GM23248 (cell line): ENCODE results near the gene CENPA.
"Not testable (repeated sequence)": the region's sequence is repeated elsewhere in the genome, so short reads cannot be mapped to it uniquely, and the experiment has no call there.

ENCODE experiments used
- EZH2 ChIP-seq: fragments of 200-600 bp; sonication (generic); IDR thresholded peaks from 2 replicates; pipeline ENCODE4 v1.6.1; 2018; ENCODE audit warnings: antibody characterized with exemption, mild to moderate bottlenecking; ENCODE audit not compliant: insufficient read depth, poor library complexity, severe bottlenecking
- EZH2phosphoT487 ChIP-seq: fragments of 200-600 bp; sonication (generic); IDR thresholded peaks from 2 replicates; pipeline ENCODE4 v1.6.1; 2018; ENCODE audit warnings: antibody characterized with exemption, moderate library complexity, mild to moderate bottlenecking, low read depth; ENCODE audit not compliant: insufficient read depth

DNA sequence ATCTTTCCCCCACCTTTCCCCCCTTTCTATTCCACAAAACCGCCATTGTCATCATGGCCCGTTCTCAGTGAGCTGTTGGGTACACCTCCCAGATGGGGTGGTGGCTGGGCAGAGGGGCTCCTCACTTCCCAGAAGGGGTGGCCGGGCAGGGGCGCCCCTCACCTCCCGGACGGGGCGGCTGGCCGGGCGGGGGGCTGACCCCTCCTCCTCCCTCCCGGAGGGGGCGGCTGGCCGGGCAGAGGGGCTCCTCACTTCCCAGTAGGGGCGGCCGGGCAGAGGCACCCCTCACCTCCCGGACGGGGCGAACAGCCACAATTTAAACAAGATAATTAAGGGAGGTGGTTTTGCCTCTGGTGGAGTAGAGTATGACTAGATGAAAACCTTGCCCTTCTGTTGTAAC is 9.3 kb downstream of the CENPA start:
- TF ChIP-seq EZH2, EZH2phosphoT487: not testable (repeated sequence)
